ENCODE results near the gene GLIPR1L1.

The GLIPR1L1 gene

GRCh38 chr12:75404231-75404630, 69.8 kb downstream of the GLIPR1L1 start:
- WGBS (ENCODE audit: insufficient coverage), result no CpG with 5 or more reads among the region's 1 CpG
- CTCF ChIA-PET, result interaction anchor here (0.9 to 1.3 kb wide), 3 partner anchors 8 to 70 kb away, joined by 3 to 4 read pairs (median 4); partner anchors contain the start of gene GLIPR1L1

GRCh38 chr12:75407683-75408082, 73.2 kb downstream of the GLIPR1L1 start:
- ChIA-PET CTCF (interaction anchor here (1.1 to 2.1 kb wide), 2 partner anchors 11 to 75 kb away, joined by 3 to 6 read pairs; no protein-coding TSS in a partner anchor), POLR2A (no interaction called here)
- Histone ChIP-seq H3K27ac (ENCODE audit: insufficient read depth in 1 of 2, low read depth in 1 of 2, low read length in 2 of 2, poor library complexity in 1 of 2, severe bottlenecking in 2 of 2) (no peak overlapping the region), H3K9me3 (ENCODE audit: control extremely low read depth in 1 of 5, control insufficient read depth in 4 of 5, insufficient read depth in 2 of 5, low read depth in 1 of 5, low read length in 4 of 5) (no peaks in the 10 kb centered on the region), H3K4me3 (ENCODE audit: control insufficient read depth in 1 of 7, extremely low read depth in 1 of 7, insufficient read depth in 4 of 7, low read depth in 2 of 7, low read length in 6 of 7) (no peak overlapping the region), H3K4me1 (ENCODE audit: control extremely low read depth in 1 of 4, control insufficient read depth in 4 of 4, insufficient read depth in 4 of 4, low read length in 3 of 4) (no peaks in the 10 kb centered on the region), H3K36me3 (ENCODE audit: control insufficient read depth in 4 of 4, insufficient read depth in 4 of 4, low read length in 3 of 4) (no peaks in the 10 kb centered on the region), H3K27me3 (replicated peaks in 2 of 5; ENCODE audit: control insufficient read depth in 4 of 5, insufficient read depth in 5 of 5, low read length in 4 of 5) (no peaks in the 10 kb centered on the region)
- no peak for DNase-seq

More at GRCh38 chr12:75404231-75404630, 69.8 kb downstream of the GLIPR1L1 start:
- DNase-seq, result no peak
- Histone ChIP-seq H3K4me3 (ENCODE audit: control insufficient read depth in 1 of 7, extremely low read depth in 1 of 7, insufficient read depth in 4 of 7, low read depth in 2 of 7, low read length in 6 of 7) (no peak overlapping the region), H3K27ac (ENCODE audit: insufficient read depth in 1 of 2, low read depth in 1 of 2, low read length in 2 of 2, poor library complexity in 1 of 2, severe bottlenecking in 2 of 2) (no peak overlapping the region), H3K4me1 (ENCODE audit: control extremely low read depth in 1 of 4, control insufficient read depth in 4 of 4, insufficient read depth in 4 of 4, low read length in 3 of 4) (no peaks in the 10 kb centered on the region), H3K36me3 (ENCODE audit: control insufficient read depth in 4 of 4, insufficient read depth in 4 of 4, low read length in 3 of 4) (no peaks in the 10 kb centered on the region), H3K9me3 (ENCODE audit: control extremely low read depth in 1 of 5, control insufficient read depth in 4 of 5, insufficient read depth in 2 of 5, low read depth in 1 of 5, low read length in 4 of 5) (no peaks in the 10 kb centered on the region), H3K27me3 (replicated peaks in 2 of 5; ENCODE audit: control insufficient read depth in 4 of 5, insufficient read depth in 5 of 5, low read length in 4 of 5) (no peaks in the 10 kb centered on the region)
- POLR2A ChIA-PET, result no interaction called here

GRCh38 chr12:75409830-75410229, 75.4 kb downstream of the GLIPR1L1 start:
- no CpG with 5 or more reads among the region's 2 CpGs for WGBS (ENCODE audit: insufficient coverage)
- Histone ChIP-seq H3K27me3 (replicated peaks in 2 of 5; ENCODE audit: control insufficient read depth in 4 of 5, insufficient read depth in 5 of 5, low read length in 4 of 5) (no peaks in the 10 kb centered on the region), H3K4me1 (ENCODE audit: control extremely low read depth in 1 of 4, control insufficient read depth in 4 of 4, insufficient read depth in 4 of 4, low read length in 3 of 4) (no peaks in the 10 kb centered on the region), H3K4me3 (ENCODE audit: control insufficient read depth in 1 of 7, extremely low read depth in 1 of 7, insufficient read depth in 4 of 7, low read depth in 2 of 7, low read length in 6 of 7) (no peak overlapping the region), H3K36me3 (ENCODE audit: control insufficient read depth in 4 of 4, insufficient read depth in 4 of 4, low read length in 3 of 4) (no peaks in the 10 kb centered on the region), H3K27ac (ENCODE audit: insufficient read depth in 1 of 2, low read depth in 1 of 2, low read length in 2 of 2, poor library complexity in 1 of 2, severe bottlenecking in 2 of 2) (no peak overlapping the region), H3K9me3 (ENCODE audit: control extremely low read depth in 1 of 5, control insufficient read depth in 4 of 5, insufficient read depth in 2 of 5, low read depth in 1 of 5, low read length in 4 of 5) (no peaks in the 10 kb centered on the region)
- no peak for DNase-seq
- CTCF ChIA-PET, result no interaction called here
- POLR2A ChIA-PET, result no interaction called here

- CTCF ChIA-PET, result interaction anchor here (1.0 kb wide), 1 partner anchor 14 kb away, joined by 4 read pairs; no protein-coding TSS in a partner anchor
Observed at GRCh38 chr12:75414671-75415070, 80.2 kb downstream of the GLIPR1L1 start.

GRCh38 chr12:75419841-75420240, 85.4 kb downstream of the GLIPR1L1 start:
- CTCF ChIA-PET, result interaction anchor here (1.3 to 1.4 kb wide), 2 partner anchors 14 to 19 kb away, joined by 3 to 4 read pairs; no protein-coding TSS in a partner anchor
- no peak for DNase-seq
- Histone ChIP-seq H3K4me1 (ENCODE audit: control extremely low read depth in 1 of 4, control insufficient read depth in 4 of 4, insufficient read depth in 4 of 4, low read length in 3 of 4) (peaks cover 0 to 6% (median 0%) of the 10 kb centered on the region in 4 experiments), H3K4me3 (ENCODE audit: control insufficient read depth in 1 of 7, extremely low read depth in 1 of 7, insufficient read depth in 4 of 7, low read depth in 2 of 7, low read length in 6 of 7) (no peak overlapping the region), H3K9me3 (ENCODE audit: control extremely low read depth in 1 of 5, control insufficient read depth in 4 of 5, insufficient read depth in 2 of 5, low read depth in 1 of 5, low read length in 4 of 5) (peaks cover 0 to 2% (median 2%) of the 10 kb centered on the region in 5 experiments), H3K27me3 (replicated peaks in 2 of 5; ENCODE audit: control insufficient read depth in 4 of 5, insufficient read depth in 5 of 5, low read length in 4 of 5) (no peaks in the 10 kb centered on the region), H3K36me3 (ENCODE audit: control insufficient read depth in 4 of 4, insufficient read depth in 4 of 4, low read length in 3 of 4) (no peaks in the 10 kb centered on the region), H3K27ac (ENCODE audit: insufficient read depth in 1 of 2, low read depth in 1 of 2, low read length in 2 of 2, poor library complexity in 1 of 2, severe bottlenecking in 2 of 2) (no peak overlapping the region)
- whole genome bisulfite sequencing (ENCODE audit: insufficient coverage), result 100% methylated on average over 2 of the region's 2 CpGs
- POLR2A ChIA-PET, result no interaction called here

More at GRCh38 chr12:75414671-75415070, 80.2 kb downstream of the GLIPR1L1 start:
- H3K4me3 ChIP-seq (ENCODE audit: control insufficient read depth in 1 of 7, extremely low read depth in 1 of 7, insufficient read depth in 4 of 7, low read depth in 2 of 7, low read length in 6 of 7), result no peak overlapping the region
- no peak overlapping the region for H3K27ac ChIP-seq (ENCODE audit: insufficient read depth in 1 of 2, low read depth in 1 of 2, low read length in 2 of 2, poor library complexity in 1 of 2, severe bottlenecking in 2 of 2)
- peaks cover 0 to 6% (median 0%) of the 10 kb centered on the region in 4 experiments for H3K4me1 ChIP-seq (ENCODE audit: control extremely low read depth in 1 of 4, control insufficient read depth in 4 of 4, insufficient read depth in 4 of 4, low read length in 3 of 4)
- no peaks in the 10 kb centered on the region for H3K36me3 ChIP-seq (ENCODE audit: control insufficient read depth in 4 of 4, insufficient read depth in 4 of 4, low read length in 3 of 4)
- POLR2A ChIA-PET, result no interaction called here
- no peak for DNase-seq
- no peaks in the 10 kb centered on the region for H3K27me3 ChIP-seq (replicated peaks in 2 of 5; ENCODE audit: control insufficient read depth in 4 of 5, insufficient read depth in 5 of 5, low read length in 4 of 5)
- H3K9me3 ChIP-seq (ENCODE audit: control extremely low read depth in 1 of 5, control insufficient read depth in 4 of 5, insufficient read depth in 2 of 5, low read depth in 1 of 5, low read length in 4 of 5), result peaks cover 0 to 2% (median 0%) of the 10 kb centered on the region in 5 experiments
- WGBS (ENCODE audit: insufficient coverage), result no CpG with 5 or more reads among the region's 1 CpG

Measured in common myeloid progenitor, CD34-positive (primary cell).